PC-9 (cell line): ENCODE measurements around the gene CLASP1. TPM values are rescaled to one million over a fixed set of nuclear protein-coding genes. Genes with fewer than 3 reads are reported as not detected.

Experiments used
- BruUV-seq: library from RNA; stranded (reverse); fragments of 400-500 nt; replicated peaks from 2 replicates; lab custom pipeline; 2021; lab: Mats Ljungman, UMichigan
- CTCF ChIA-PET: fragments of 300-600 bp; sonication (Branson Sonifier 250); formaldehyde crosslinking; loops from one replicate; lab custom pipeline; 2022; ENCODE audit warnings: antibody characterized with exemption; lab: Charles Lee
- POLR2A ChIA-PET: fragments of 300-600 bp; sonication (Branson Sonifier 250); formaldehyde crosslinking; loops from one replicate; lab custom pipeline; 2022; ENCODE audit warnings: antibody characterized with exemption; ENCODE audit not compliant: unreplicated experiment; lab: Charles Lee
- DNase-seq, 2 experiments: peaks; one replicate each; pipeline versions ENCODE4 v3.0.0 to v3.0.0-alpha.2; 2015 to 2022; ENCODE audit warnings: mixed read lengths in 1 of 2
- H2AFZ ChIP-seq: fragments of 200-600 bp; sonication (generic); 2 replicates; pipeline ENCODE4 v1.8.1; 2017; ENCODE audit warnings: antibody characterized with exemption
- H3F3A ChIP-seq: fragments of 200-600 bp; sonication (generic); 2 replicates; pipeline ENCODE4 v1.8.1; 2017; ENCODE audit warnings: antibody characterized with exemption, mild to moderate bottlenecking, low read depth; ENCODE audit not compliant: insufficient read depth
- H3K27ac ChIP-seq: fragments of 200-600 bp; sonication (generic); 2 replicates; pipeline ENCODE4 v1.6.1; 2016; ENCODE audit warnings: mixed run types
- H3K27me3 ChIP-seq: fragments of 200-600 bp; sonication (generic); 2 replicates; pipeline ENCODE4 v1.6.1; 2016; ENCODE audit warnings: low read depth, mixed run types; ENCODE audit not compliant: insufficient read depth
- H3K36me3 ChIP-seq: fragments of 200-600 bp; sonication (generic); 2 replicates; pipeline ENCODE4 v1.6.1; 2016; ENCODE audit warnings: low read depth, mixed run types
- H3K4me1 ChIP-seq: fragments of 200-600 bp; sonication (generic); replicated peaks from 2 replicates; pipeline ENCODE4 v1.6.1; 2016; ENCODE audit warnings: mixed run types; ENCODE audit not compliant: insufficient read depth
- H3K4me2 ChIP-seq: fragments of 200-600 bp; sonication (generic); 2 replicates; pipeline ENCODE4 v1.6.1; 2017; ENCODE audit warnings: mixed run types
- H3K4me3 ChIP-seq: fragments of 200-600 bp; sonication (generic); 2 replicates; pipeline ENCODE4 v1.6.1; 2016; ENCODE audit warnings: mixed run types
- H3K79me2 ChIP-seq: fragments of 200-600 bp; sonication (generic); 2 replicates; pipeline ENCODE4 v1.6.1; 2017; ENCODE audit warnings: low read depth, mixed run types
- H3K9me2 ChIP-seq: fragments of 200-600 bp; sonication (generic); 2 replicates; pipeline ENCODE4 v1.8.1; 2017; ENCODE audit warnings: mild to moderate bottlenecking; ENCODE audit not compliant: insufficient read depth
- H3K9me3 ChIP-seq: fragments of 200-600 bp; sonication (generic); 2 replicates; pipeline ENCODE4 v1.8.1; 2016; ENCODE audit warnings: low read depth; ENCODE audit not compliant: insufficient read depth
- H4K20me1 ChIP-seq: fragments of 200-600 bp; sonication (generic); 2 replicates; pipeline ENCODE4 v1.8.1; 2017; ENCODE audit not compliant: insufficient read depth
- CTCF ChIP-seq: fragments of 200-600 bp; sonication (generic); conservative IDR thresholded peaks from 2 replicates; pipeline ENCODE4 v1.6.1; 2017; ENCODE audit warnings: mixed run types, antibody characterized with exemption, mild to moderate bottlenecking, moderate library complexity
- EZH2 ChIP-seq: fragments of 200-600 bp; sonication (generic); IDR thresholded peaks from 2 replicates; pipeline ENCODE4 v1.8.0; 2017; ENCODE audit warnings: antibody characterized with exemption, low read depth
- intact Hi-C: fragments of 100-400 bp; cut with micrococcal nuclease; formaldehyde crosslinking; loops from one replicate; pipeline ENCODE4 v1.10.0; 2022; ENCODE audit not compliant: unreplicated experiment
- total RNA-seq: library from RNA; stranded (reverse); gene quantifications from 2 replicates; pipeline ENCODE4 v1.2.3, GENCODE V29; 2021

The CLASP1 gene
- total RNA-seq, 1 experiment from 2014 or later, result 61.8 TPM

- Histone ChIP-seq H2AFZ (no peak overlapping the region), H3K79me2 (0 out of 2 replicates have a peak, but pooled peaks cover 10% of the 10 kb centered on the region), H4K20me1 (peaks cover 9% of the 10 kb centered on the region; the same call in 1 of the 2 replicates), H3K4me1 (0 out of 2 replicates have a peak, but pooled peaks cover 3% of the 10 kb centered on the region), H3K27me3 (no peaks in the 10 kb centered on the region), H3K4me3 (no peak overlapping the region), H3K27ac (no peak overlapping the region), H3K36me3 (no peaks in the 10 kb centered on the region), H3K4me2 (no peak overlapping the region), H3F3A (peaks cover 9% of the 10 kb centered on the region), H3K9me2 (no peaks in the 10 kb centered on the region), H3K9me3 (no peaks in the 10 kb centered on the region)
- ChIA-PET POLR2A (no interaction called here), CTCF (no interaction called here)
- no TSS peak for BruUV-seq
- DNase-seq, result no peak
- no peak for TF ChIP-seq CTCF
- TF ChIP-seq EZH2, result no peak
- intact Hi-C loops, result no loop called here
Observed at GRCh38 chr2:121577381-121577780, 71.9 kb downstream of the CLASP1 start.

- no peaks in the 10 kb centered on the region for H3K27me3 ChIP-seq
- intact Hi-C loops, result no loop called here
- H3K4me3 ChIP-seq, result no peak overlapping the region
- peaks cover 9% of the 10 kb centered on the region for H3F3A ChIP-seq
- 0 out of 2 replicates have a peak, but pooled peaks cover 3% of the 10 kb centered on the region for H3K4me1 ChIP-seq
- no peak overlapping the region for H3K4me2 ChIP-seq
- H3K9me3 ChIP-seq, result no peaks in the 10 kb centered on the region
- BruUV-seq, result no TSS peak
- POLR2A ChIA-PET, result no interaction called here
- H3K27ac ChIP-seq, result no peak overlapping the region
- CTCF ChIA-PET, result no interaction called here
- 0 out of 2 replicates have a peak, but pooled peaks cover 10% of the 10 kb centered on the region for H3K79me2 ChIP-seq
- peaks cover 12% of the 10 kb centered on the region; the same call in 1 of the 2 replicates for H4K20me1 ChIP-seq
- no peak for DNase-seq
- H3K9me2 ChIP-seq, result no peaks in the 10 kb centered on the region
- TF ChIP-seq CTCF, result no peak
- H2AFZ ChIP-seq, result no peak overlapping the region
- no peaks in the 10 kb centered on the region for H3K36me3 ChIP-seq
Observed at GRCh38 chr2:121576263-121576662, 73.0 kb downstream of the CLASP1 start.

GRCh38 chr2:121575800-121576199 is 73.5 kb downstream of the CLASP1 start:
- Histone ChIP-seq H3K36me3 (no peaks in the 10 kb centered on the region), H3K9me3 (no peaks in the 10 kb centered on the region), H3K27me3 (no peaks in the 10 kb centered on the region), H3K4me1 (0 out of 2 replicates have a peak, but pooled peaks cover 3% of the 10 kb centered on the region), H2AFZ (no peak overlapping the region), H3F3A (peaks cover 9% of the 10 kb centered on the region), H3K9me2 (no peaks in the 10 kb centered on the region), H3K4me3 (no peak overlapping the region), H3K27ac (no peak overlapping the region), H4K20me1 (peaks cover 12% of the 10 kb centered on the region; the same call in 1 of the 2 replicates), H3K4me2 (no peak overlapping the region), H3K79me2 (0 out of 2 replicates have a peak, but pooled peaks cover 10% of the 10 kb centered on the region)
- ChIA-PET POLR2A (no interaction called here), CTCF (interaction anchor here (0.7 kb wide), 1 partner anchor 17 kb away, joined by 3 read pairs; no protein-coding TSS in a partner anchor)
- intact Hi-C loops, result no loop called here
- TF ChIP-seq CTCF (no peak), EZH2 (no peak)
- no peak for DNase-seq
- no TSS peak for BruUV-seq
